Nephron (organoid): ENCODE results near the gene KIAA0825.

Experiments used
- H3K27ac Mint-ChIP-seq, 3 experiments: 2 replicates each; pipeline ENCODE4 v1.8.0; 2020; ENCODE audit warnings: mixed read lengths in 3 of 3, mild to moderate bottlenecking in 2 of 3, moderate library complexity in 1 of 3
- H3K27me3 Mint-ChIP-seq: 2 replicates; pipeline ENCODE4 v1.8.0; 2021; ENCODE audit warnings: low read depth, mild to moderate bottlenecking, moderate library complexity, mixed read lengths
- H3K36me3 Mint-ChIP-seq: 2 replicates; pipeline ENCODE4 v1.8.0; 2020; ENCODE audit warnings: low read depth, mixed read lengths
- H3K4me1 Mint-ChIP-seq: 2 replicates; pipeline ENCODE4 v1.8.0; 2020; ENCODE audit warnings: mixed read lengths
- H3K4me3 Mint-ChIP-seq, 3 experiments: 2 replicates each; pipeline ENCODE4 v1.8.0; 2020; ENCODE audit warnings: mild to moderate bottlenecking in 3 of 3, mixed read lengths in 3 of 3, moderate library complexity in 2 of 3
- H3K9me3 Mint-ChIP-seq: 2 replicates; pipeline ENCODE4 v1.8.0; 2020; ENCODE audit warnings: mixed read lengths
- CTCF ChIP-seq, 3 experiments: fragments of 200-600 bp; sonication (generic); IDR thresholded peaks; one replicate each; pipeline ENCODE4 v1.5.0; 2021; ENCODE audit warnings: antibody characterized with exemption in 3 of 3; ENCODE audit not compliant: unreplicated experiment in 3 of 3

The KIAA0825 gene

GRCh38 chr5:94285984-94286383 is 332.4 kb downstream of the KIAA0825 start:
- Mint-ChIP-seq H3K4me3 (no peak overlapping the region), H3K27me3 (no peaks in the 10 kb centered on the region), H3K27ac (no peak overlapping the region), H3K4me1 (no peaks in the 10 kb centered on the region), H3K36me3 (no peaks in the 10 kb centered on the region), H3K9me3 (no peaks in the 10 kb centered on the region)
- no peak for TF ChIP-seq CTCF (IDR thresholded peaks at IDR 0.05; ENCODE audit: unreplicated experiment in 3 of 3)

- Mint-ChIP-seq H3K27me3 (no peaks in the 10 kb centered on the region), H3K36me3 (no peaks in the 10 kb centered on the region), H3K27ac (no peak overlapping the region), H3K4me3 (no peak overlapping the region), H3K9me3 (no peaks in the 10 kb centered on the region), H3K4me1 (no peaks in the 10 kb centered on the region)
- no peak for TF ChIP-seq CTCF (IDR thresholded peaks at IDR 0.05; ENCODE audit: unreplicated experiment in 3 of 3)
These were observed 335.3 kb downstream of the KIAA0825 start for GRCh38 chr5:94283093-94283492.

- no peak overlapping the region for H3K4me3 Mint-ChIP-seq
- no peak overlapping the region for H3K27ac Mint-ChIP-seq
- H3K36me3 Mint-ChIP-seq = no peaks in the 10 kb centered on the region
- H3K9me3 Mint-ChIP-seq = no peaks in the 10 kb centered on the region
- no peaks in the 10 kb centered on the region for H3K27me3 Mint-ChIP-seq
- no peaks in the 10 kb centered on the region for H3K4me1 Mint-ChIP-seq
- no peak for TF ChIP-seq CTCF (IDR thresholded peaks at IDR 0.05; ENCODE audit: unreplicated experiment in 3 of 3)
These were observed 337.1 kb downstream of the KIAA0825 start for GRCh38 chr5:94281236-94281801.

GRCh38 chr5:94276751-94277150 is 341.7 kb downstream of the KIAA0825 start:
- no peak for TF ChIP-seq CTCF (IDR thresholded peaks at IDR 0.05; ENCODE audit: unreplicated experiment in 3 of 3)
- H3K4me3 Mint-ChIP-seq = no peak overlapping the region
- H3K27ac Mint-ChIP-seq = no peak overlapping the region
- no peaks in the 10 kb centered on the region for H3K9me3 Mint-ChIP-seq
- no peaks in the 10 kb centered on the region for H3K4me1 Mint-ChIP-seq
- H3K27me3 Mint-ChIP-seq = no peaks in the 10 kb centered on the region
- no peaks in the 10 kb centered on the region for H3K36me3 Mint-ChIP-seq

GRCh38 chr5:94276048-94276447 is 342.4 kb downstream of the KIAA0825 start:
- no peaks in the 10 kb centered on the region for H3K9me3 Mint-ChIP-seq
- no peaks in the 10 kb centered on the region for H3K36me3 Mint-ChIP-seq

More at GRCh38 chr5:94276048-94276447, 342.4 kb downstream of the KIAA0825 start:
- no peaks in the 10 kb centered on the region for H3K4me1 Mint-ChIP-seq
- no peaks in the 10 kb centered on the region for H3K27me3 Mint-ChIP-seq
- H3K4me3 Mint-ChIP-seq = no peak overlapping the region
- H3K27ac Mint-ChIP-seq = no peak overlapping the region
- TF ChIP-seq CTCF (IDR thresholded peaks at IDR 0.05; ENCODE audit: unreplicated experiment in 3 of 3) = no peak
